Fibroblast of pulmonary artery (primary cell): ENCODE measurements around the gene NFKBIB.
"Not testable (repeated sequence)": the region's sequence is repeated elsewhere in the genome, so short reads cannot be mapped to it uniquely, and the experiment has no call there.

ENCODE experiments used
- DNase-seq: peaks from one replicate; pipeline ENCODE4 v3.0.0-alpha.2; 2010; ENCODE audit warnings: low read depth
- H3K4me3 ChIP-seq: replicated peaks from 2 replicates; pipeline ENCODE4 v1.5.1; 2011; ENCODE audit warnings: low read depth, mild to moderate bottlenecking, control low read depth, low read length, moderate library complexity
- CTCF ChIP-seq: IDR thresholded peaks from 2 replicates; pipeline ENCODE4 v1.5.1; 2011; ENCODE audit warnings: mild to moderate bottlenecking, control low read depth, low read length, inconsistent platforms; ENCODE audit errors: missing control alignments

Gene NFKBIB, protein sequence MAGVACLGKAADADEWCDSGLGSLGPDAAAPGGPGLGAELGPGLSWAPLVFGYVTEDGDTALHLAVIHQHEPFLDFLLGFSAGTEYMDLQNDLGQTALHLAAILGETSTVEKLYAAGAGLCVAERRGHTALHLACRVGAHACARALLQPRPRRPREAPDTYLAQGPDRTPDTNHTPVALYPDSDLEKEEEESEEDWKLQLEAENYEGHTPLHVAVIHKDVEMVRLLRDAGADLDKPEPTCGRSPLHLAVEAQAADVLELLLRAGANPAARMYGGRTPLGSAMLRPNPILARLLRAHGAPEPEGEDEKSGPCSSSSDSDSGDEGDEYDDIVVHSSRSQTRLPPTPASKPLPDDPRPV

GRCh38 chr19:38899447-38900201 is at the start of gene NFKBIB, which contains the start of gene SIRT2:
TSS of gene NFKBIB (plus strand) at chr19:38899969. CDS start at chr19:38900033, 64 bp downstream.
TSS of gene SIRT2 (minus strand) at chr19:38899618. CDS start at chr19:38899521, 97 bp downstream.
- peak within 1 kb of the TSS; percentile 92 for H3K4me3 ChIP-seq
- DNase-seq, result peak; percentile 100
- no peak for TF ChIP-seq CTCF

GRCh38 chr19:38850436-38850975 is 49.3 kb upstream of the NFKBIB start:
- peak overlapping the region; percentile 84 for H3K4me3 ChIP-seq
- DNase-seq, result peak; percentile 100
- TF ChIP-seq CTCF, result no peak

- peak overlapping the region; percentile 84 for H3K4me3 ChIP-seq
- DNase-seq, result no peak
- no peak for TF ChIP-seq CTCF
Measured at GRCh38 chr19:38850976-38851621, 48.7 kb upstream of the NFKBIB start.

DNA sequence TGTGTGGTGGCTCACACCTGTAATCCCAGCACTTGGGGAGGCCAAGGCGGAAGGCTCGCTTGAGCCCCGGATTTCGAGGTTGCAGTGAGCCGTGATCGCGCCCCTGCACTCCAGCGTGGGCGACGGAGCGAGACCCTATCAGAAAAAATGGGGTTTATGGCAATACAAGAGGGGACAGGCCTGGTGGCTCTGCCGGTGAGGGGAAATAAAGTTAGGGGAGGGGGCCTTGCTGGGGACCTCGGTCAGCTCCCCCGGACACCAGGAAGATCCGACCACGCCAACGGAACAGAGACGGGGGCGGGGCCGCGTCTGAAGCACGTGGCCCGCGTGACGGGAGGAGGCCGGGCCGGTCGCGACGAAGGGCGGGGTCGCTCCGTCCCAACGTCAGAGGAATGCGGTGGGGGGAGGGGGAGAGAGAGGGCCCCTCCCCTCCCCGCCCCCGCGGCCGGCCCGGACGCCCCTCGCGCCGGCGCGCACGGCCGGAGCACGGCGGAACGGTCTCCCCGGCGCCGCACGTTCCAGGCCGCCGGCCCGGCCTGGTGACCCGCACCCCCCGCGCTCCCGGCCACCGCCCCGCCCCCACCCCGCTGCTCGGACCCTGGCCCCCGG is 48.0 kb upstream of the NFKBIB start:
- peak overlapping the region; percentile 84 for H3K4me3 ChIP-seq
- no peak for TF ChIP-seq CTCF
- DNase-seq, result peak; percentile 92

GRCh38 chr19:38852231-38853044 is 47.3 kb upstream of the NFKBIB start:
- H3K4me3 ChIP-seq, result peak overlapping the region; percentile 84
- no peak for TF ChIP-seq CTCF
- DNase-seq, result peak; percentile 52

GRCh38 chr19:38853214-38853613 is 46.6 kb upstream of the NFKBIB start:
- peak overlapping the region; percentile 84 for H3K4me3 ChIP-seq
- no peak for TF ChIP-seq CTCF

DNA sequence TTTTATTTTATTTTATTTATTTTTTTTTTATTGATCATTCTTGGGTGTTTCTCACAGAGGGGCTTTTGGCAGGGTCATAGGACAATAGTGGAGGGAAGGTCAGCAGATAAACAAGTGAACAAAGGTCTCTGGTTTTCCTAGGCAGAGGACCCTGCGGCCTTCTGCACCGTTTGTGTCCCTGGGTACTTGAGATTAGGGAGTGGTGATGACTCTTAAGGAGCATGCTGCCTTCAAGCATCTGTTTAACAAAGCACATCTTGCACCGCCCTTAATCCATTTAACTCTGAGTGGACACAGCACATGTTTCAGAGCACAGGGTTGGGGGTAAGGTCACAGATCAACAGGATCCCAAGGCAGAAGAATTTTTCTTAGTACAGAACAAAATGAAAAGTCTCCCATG is 44.8 kb upstream of the NFKBIB start:
- H3K4me3 ChIP-seq, DNase-seq: not testable (repeated sequence)

More at GRCh38 chr19:38853214-38853613, 46.6 kb upstream of the NFKBIB start:
- DNase-seq, result no peak

GRCh38 chr19:38855751-38856150 is 44.0 kb upstream of the NFKBIB start:
- not testable (repeated sequence) for H3K4me3 ChIP-seq, DNase-seq
